ENCODE results near the gene CD9.

- TF ChIP-seq CTCF (IDR thresholded peaks at IDR 0.05; ENCODE audit: control extremely low read depth in 1 of 3, insufficient read depth in 1 of 3, low read depth in 1 of 3, low read length in 3 of 3) (no peak), POLR2AphosphoS5 (IDR thresholded peaks at IDR 0.05; ENCODE audit: low read depth, low read length) (no peak), GABPA (IDR thresholded peaks at IDR 0.05; ENCODE audit: borderline replicate concordance, insufficient read depth, low read length) (no peak), CHD2 (IDR thresholded peaks at IDR 0.05; ENCODE audit: low read length) (no peak), CHD1 (IDR thresholded peaks at IDR 0.05; ENCODE audit: low read depth, low read length) (no peak), ZNF274 (IDR thresholded peaks at IDR 0.05; ENCODE audit: borderline replicate concordance, extremely low read depth, low read length) (no peak), TAF1 (IDR thresholded peaks at IDR 0.05; ENCODE audit: low read depth, low read length) (no peak), MAX (IDR thresholded peaks at IDR 0.05) (no peak), E2F6 (IDR thresholded peaks at IDR 0.05) (no peak), SP4 (IDR thresholded peaks at IDR 0.05; ENCODE audit: low read length) (no peak), POLR2A (IDR thresholded peaks at IDR 0.05; ENCODE audit: control extremely low read depth in 1 of 2, low read depth in 2 of 2, low read length in 2 of 2) (no peak)
Observed at GRCh38 chr12:6157482-6157881, 42.7 kb upstream of the CD9 start.

Measured in H1 (cell line).